ENCODE data around the gene ZNF75A. TPM values are rescaled to one million over a fixed set of nuclear protein-coding genes. Genes with fewer than 3 reads are reported as not detected.
A peak's percentile ranks its signal among the peaks of the same experiment; 100 is the strongest.
"Not testable (repeated sequence)": the region's sequence is repeated elsewhere in the genome, so short reads cannot be mapped to it uniquely, and the experiment has no call there.

Gene ZNF75A
- 17.2 and 17.6 TPM in 2 replicates for total RNA-seq (2014; rRNA removed; shearing (Covaris generic))
- 8.9 and 13.6 TPM in 2 replicates for polyA plus RNA-seq (2015; cell fraction: cytosol; rRNA removed)
- 25.6 and 36.9 TPM in 2 replicates for polyA plus RNA-seq (2015; cell fraction: nucleus; rRNA removed)

DNA sequence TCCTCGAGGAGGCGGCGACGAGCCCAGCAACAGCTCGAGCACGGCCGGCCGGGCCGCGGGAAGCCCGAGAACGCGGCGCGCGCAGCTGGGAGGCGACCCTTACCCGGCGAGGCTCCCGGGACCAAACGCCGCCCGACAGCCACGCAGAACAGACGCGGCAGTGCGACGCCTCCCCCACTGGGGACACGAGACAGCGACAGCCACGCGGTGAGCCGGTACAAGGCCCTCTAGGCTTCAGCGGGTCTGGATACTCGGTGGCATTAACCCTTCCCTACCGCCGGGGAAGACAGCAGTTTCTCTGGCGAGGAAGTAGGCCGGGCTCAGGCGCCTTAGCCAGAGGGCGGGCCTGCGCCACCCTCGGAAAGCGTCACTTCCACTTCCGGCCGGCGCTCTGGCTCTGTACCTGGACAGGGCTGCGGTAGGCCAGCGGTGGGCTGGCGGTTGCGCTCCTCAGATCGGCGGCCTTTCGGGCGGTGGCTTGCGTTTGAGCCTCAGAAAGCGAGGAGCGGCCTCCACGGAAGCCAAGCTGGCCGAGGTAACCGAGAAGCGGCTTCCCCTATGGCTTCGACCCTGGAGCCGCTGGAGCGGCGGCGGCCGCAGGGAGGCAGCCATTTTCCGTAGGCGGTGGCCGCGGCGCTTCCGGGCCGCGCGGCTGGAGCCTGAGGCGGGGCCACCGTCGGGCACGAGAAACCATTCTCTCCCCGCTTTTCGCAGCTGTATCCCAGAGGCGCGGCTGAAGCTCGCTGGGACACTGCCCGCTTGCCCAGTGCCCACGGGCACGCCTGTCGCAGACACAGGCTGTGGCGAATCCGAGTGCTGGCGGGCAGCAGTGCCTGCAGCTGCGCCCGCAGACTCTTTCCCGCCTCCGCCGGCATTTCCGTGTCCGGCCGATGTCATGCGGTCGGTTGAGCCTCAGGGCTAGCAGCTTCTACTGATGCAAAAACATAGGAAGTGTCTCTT, at the start of gene ZNF75A, which contains the start of gene TIGD7:
ZNF75A (plus strand) TSS at position 389 of the 960 bp plus-strand sequence. CDS start 2,932 bp downstream, outside the sequence.
TIGD7 (minus strand) TSS at position 322 of the 960 bp plus-strand sequence. CDS start 4,816 bp downstream, outside the sequence.
- DNase-seq (ENCODE audit: low read depth, low spot score) = peak; percentile 73
- in situ Hi-C loops (cut with HindIII; ENCODE audit: low pct_unique_long_range_greater_than_20kb, low sequenced_read_pairs) = no loop called here

DNA sequence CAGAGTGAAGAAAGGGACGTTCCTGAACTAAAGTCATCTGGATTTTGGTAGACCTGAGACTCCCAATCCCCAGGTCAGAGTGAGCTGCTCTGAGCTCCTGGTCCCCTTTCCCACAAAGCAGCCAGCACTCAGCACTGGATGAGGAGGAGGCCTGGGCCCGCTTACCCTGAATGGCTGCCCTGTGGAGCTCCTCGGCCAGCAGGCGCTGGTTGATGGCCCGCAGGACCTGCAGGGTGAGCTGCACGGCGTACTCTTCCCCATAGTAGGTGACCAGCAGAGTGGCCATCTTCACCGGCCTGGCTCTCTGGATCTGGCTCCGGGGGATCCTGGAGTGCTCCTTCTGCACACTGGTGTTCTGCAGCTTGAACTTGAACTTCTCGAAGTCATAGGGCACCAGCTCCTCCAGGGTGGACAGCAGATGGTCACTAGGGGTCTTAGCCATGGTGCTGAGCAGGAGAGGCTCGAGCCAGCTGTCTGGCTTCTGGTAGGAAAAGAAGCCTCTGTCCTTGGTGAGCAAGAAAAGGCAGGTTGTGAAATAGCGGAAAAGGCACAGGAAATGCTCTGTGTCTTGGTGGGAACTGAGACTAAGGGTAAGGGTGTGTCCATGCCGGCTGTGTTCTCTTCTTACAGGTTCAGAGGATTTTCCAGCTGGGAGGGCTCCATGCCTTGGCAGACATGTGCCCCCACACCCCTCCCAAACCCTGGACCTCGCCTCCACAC, 49.0 kb upstream of the ZNF75A start, which contains the start of gene MEFV:
MEFV (minus strand) TSS at position 488 of the 720 bp plus-strand sequence; CDS start at position 442, 46 bp downstream.
- DNase-seq (ENCODE audit: low read depth, low spot score) = no peak
- in situ Hi-C loops (cut with HindIII; ENCODE audit: low pct_unique_long_range_greater_than_20kb, low sequenced_read_pairs) = no loop called here

DNA sequence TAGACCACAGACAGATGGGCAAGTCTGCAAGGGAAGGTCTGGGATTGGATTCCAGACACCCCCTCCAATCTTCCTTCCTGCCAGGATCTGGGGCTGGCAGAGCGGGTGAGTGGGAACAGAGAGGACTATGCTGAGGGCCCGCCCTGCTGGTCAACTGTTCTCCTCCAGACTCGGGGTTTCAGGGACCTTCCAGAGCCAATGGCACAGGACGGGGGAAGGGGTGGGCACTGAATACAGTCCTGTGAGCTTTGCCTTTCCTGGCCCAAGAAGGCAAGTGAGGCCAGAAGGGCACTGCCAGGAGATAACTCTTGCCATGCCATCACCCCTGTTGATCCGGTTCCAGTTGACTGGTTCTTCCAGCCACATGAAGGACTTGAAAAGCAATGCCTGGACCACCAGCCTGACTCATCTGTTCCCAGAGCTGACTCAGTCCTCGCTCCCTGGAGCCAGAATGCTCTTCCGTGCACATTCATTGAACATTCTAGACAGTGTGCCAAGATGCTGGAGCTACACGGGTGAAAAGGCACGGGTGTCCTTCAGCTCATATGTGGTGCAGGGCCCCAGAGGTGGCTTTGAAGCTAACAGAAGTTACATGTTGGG, 48.3 kb upstream of the ZNF75A start:
- no peak for DNase-seq (ENCODE audit: low read depth, low spot score)
- in situ Hi-C loops (cut with HindIII; ENCODE audit: low pct_unique_long_range_greater_than_20kb, low sequenced_read_pairs) = no loop called here

DNA sequence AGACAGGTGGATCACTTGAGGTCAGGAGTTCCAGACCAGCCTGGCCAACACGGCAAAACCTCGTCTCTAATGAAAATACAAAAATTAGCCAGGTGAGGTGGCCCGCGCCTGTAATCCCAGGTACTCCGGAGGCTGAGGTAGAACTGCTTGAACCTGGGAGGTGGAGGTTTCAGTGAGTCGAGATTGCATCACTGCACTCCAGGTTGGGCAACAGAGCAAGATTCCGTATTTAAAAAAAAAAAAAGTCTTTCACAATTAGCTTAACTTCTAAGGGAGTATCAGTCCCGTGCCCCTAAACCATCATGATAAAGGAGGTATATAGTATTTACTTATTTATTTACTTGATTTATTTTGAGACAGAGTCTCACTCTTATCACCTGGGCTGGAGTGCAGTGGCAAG, 45.5 kb upstream of the ZNF75A start:
- DNase-seq (ENCODE audit: low read depth, low spot score) = no peak
- in situ Hi-C loops (cut with HindIII; ENCODE audit: low pct_unique_long_range_greater_than_20kb, low sequenced_read_pairs) = no loop called here

DNA sequence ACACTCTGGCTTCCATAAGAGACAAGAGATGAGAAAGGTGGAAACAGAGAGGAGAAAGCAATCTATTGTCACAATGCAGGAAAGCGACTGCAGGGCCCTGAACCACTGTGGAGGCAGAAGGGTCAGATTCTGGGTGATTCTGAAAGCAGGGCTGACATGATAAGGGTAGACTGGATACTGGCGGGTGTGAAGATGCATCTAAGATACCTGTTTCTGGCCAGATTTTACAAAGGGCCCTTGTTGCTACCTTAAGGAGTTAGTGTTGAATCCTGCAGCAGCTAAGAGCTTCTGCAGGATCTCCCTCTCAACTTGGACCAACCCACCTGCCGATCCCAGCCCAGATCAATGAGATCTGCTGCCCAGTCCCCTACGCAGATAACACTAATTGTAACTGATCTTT, 42.8 kb upstream of the ZNF75A start:
- in situ Hi-C loops (cut with HindIII; ENCODE audit: low pct_unique_long_range_greater_than_20kb, low sequenced_read_pairs) = no loop called here

DNA sequence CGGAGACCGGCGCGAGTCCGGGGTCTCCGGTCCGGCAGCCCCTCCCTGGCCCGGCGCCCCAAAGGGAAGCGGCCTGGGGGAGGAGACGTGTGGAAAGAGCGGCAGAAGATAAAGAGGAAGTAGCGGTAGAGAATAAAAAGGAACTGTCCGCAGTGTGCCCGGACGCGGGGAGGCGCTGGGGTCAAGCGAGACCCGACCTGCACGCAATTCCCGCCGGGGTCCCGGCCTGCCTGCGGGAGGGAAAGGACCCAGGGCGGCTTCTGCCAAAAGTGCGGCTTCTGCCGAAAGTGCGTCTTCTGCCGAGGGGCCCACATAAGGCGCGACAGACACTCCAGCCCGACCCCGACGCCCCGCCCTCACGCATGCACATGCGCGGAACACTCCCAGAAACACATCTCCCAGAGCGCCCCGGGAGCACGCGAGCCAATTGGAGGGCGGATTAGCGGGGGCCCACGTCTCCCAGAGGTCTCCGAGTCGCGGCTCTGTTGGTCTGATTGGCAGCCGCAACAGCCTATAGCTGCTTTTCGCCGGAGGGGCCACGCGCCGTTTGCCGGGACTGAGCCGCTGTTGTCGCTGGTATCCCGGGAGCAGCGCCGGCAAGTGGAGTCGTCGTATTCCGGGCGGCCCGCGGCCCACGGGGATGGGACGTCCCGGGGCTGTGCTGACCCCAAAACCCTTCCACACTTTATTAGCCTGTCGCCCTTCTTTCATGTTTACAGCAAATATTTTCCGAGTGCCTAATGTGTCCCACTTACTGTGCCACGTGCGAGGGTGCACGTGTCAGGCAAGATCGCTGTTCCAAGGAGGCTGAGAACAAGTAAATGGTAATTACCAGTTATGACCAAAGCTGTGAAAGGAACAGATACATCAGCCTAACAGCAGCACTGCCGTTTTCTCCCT, 40.9 kb upstream of the ZNF75A start:
- DNase-seq (ENCODE audit: low read depth, low spot score) = peak; percentile 97
- in situ Hi-C loops (cut with HindIII; ENCODE audit: low pct_unique_long_range_greater_than_20kb, low sequenced_read_pairs) = no loop called here

More for the DNA sequence above, 42.8 kb upstream of the ZNF75A start:
- no peak for DNase-seq (ENCODE audit: low read depth, low spot score)

DNA sequence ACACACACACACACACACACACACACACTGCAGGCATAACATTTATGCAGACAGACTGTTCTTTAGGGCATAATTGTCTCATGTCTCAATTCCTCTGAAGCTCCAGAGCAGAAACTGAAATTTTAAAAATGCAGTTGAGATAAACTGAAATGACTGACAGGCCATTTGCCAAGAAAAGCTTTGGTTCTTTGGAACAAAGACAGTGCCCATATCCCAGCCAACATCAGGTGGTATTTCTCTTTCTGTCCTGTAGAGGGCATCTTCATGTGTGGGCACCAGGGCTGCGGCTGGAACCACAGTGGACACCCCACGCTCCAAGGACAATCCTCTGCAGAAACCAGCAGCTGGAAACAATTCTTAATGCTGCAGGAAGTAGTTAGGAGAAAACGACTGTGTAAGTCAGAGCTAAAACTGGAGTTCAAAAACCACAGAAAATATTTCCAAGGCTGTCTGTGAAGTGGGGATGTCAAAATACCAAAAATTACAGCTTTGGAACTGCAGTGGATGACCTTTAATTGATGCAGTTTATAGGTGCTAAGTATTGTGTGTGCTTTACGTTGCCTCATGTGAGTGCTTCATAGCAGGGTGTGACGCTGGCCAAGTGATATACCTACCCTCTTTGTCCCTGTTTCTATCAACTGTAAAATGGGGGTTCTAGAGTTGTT, 38.3 kb upstream of the ZNF75A start:
- DNase-seq (ENCODE audit: low read depth, low spot score) = peak; percentile 60
- in situ Hi-C loops (cut with HindIII; ENCODE audit: low pct_unique_long_range_greater_than_20kb, low sequenced_read_pairs) = no loop called here

DNA sequence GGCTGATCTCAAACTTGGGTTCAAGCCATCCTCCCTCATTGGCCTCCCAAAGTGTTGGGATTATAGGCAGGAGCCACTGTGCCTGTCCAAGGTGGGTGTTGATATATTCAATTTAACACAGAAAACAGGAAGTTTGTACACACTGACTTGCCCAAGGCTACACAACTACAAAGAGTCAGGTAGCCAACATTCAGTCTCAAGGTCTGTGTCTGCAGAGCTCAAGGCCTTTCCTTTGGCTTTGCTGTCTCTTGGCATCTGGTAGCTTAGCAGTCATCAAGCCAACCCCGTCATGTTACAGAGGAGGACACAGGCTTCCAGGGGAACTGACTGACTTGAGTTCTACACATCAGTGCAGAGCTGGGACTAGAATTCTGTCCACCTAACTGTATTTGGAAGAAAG, 37.0 kb upstream of the ZNF75A start:
- DNase-seq (ENCODE audit: low read depth, low spot score) = no peak
- in situ Hi-C loops (cut with HindIII; ENCODE audit: low pct_unique_long_range_greater_than_20kb, low sequenced_read_pairs) = no loop called here

DNA sequence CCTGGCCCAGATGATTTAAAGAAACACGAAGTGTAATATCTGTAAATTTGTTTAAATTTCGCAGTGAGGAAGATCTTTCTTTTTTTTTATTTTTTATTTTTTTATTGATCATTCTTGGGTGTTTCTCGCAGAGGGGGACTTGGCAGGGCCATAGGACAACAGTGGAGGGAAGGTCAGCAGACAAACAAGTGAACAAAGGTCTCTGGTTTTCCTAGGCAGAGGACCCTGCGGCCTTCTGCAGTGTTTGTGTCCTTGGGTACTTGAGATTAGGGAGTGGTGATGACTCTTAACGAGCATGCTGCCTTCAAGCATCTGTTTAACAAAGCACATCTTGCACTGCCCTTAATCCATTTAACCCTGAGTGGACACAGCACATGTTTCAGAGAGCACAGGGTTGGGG, 34.6 kb upstream of the ZNF75A start:
- DNase-seq (ENCODE audit: low read depth, low spot score); in situ Hi-C loops (cut with HindIII; ENCODE audit: low pct_unique_long_range_greater_than_20kb, low sequenced_read_pairs): not testable (repeated sequence)

DNA sequence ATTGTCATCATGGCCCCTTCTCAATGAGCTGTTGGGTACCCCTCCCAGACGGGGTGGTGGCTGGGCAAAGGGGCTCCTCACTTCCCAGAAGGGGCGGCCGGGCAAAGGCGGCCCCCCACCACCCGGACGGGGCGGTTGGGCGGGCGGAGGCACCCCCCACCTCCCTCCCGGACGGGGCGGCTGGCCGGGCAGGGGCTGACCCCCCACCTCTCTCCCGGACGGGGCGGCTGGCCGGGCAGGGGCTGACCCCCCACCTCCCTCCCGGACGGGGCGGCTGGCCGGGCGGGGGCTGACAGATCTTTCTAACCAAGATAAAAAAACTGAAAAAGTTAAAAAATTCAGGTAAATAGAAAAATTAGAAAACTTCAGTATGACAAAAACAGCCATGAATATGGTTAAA, 34.0 kb upstream of the ZNF75A start:
- in situ Hi-C loops (cut with HindIII; ENCODE audit: low pct_unique_long_range_greater_than_20kb, low sequenced_read_pairs); DNase-seq (ENCODE audit: low read depth, low spot score): not testable (repeated sequence)

DNA sequence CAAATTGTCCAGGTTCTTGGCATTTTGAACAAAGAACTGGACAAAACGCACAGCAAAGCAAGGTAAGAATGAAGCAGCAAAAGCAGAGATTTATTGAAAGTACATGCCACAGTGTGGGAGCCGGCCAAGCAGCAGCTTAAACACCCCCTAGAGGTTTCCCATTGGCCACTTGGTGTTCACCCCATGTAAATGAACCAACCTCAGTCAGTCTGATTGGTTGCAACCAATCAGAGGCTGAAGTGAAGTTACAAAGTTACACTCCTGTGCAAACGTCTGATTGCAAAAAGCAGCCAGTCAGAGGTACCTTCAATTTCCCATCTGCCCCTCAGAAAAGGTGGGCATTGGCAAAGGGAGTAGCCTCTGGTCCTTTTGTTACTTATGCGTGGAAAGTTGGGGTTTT, 30.8 kb upstream of the ZNF75A start:
- DNase-seq (ENCODE audit: low read depth, low spot score) = peak; percentile 23
- in situ Hi-C loops (cut with HindIII; ENCODE audit: low pct_unique_long_range_greater_than_20kb, low sequenced_read_pairs) = no loop called here

DNA sequence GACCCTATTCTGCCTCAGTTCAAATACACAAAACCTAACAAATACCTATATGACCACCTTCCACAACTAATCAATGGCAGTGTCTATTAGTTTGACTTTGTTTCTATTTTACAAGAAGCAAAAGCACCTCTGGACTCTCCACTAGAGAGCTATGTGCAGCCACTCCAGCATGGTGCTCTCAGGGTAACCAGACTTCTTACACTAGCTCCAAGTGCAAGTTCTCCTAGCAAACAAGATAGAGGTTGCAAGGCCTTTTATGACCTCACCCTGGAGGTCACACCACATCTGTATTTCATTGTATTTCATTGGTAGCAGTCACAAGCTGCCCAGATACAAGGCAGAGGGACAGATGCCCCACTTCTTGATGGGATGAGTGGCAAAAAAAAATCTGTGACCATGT, 30.4 kb upstream of the ZNF75A start:
- in situ Hi-C loops (cut with HindIII; ENCODE audit: low pct_unique_long_range_greater_than_20kb, low sequenced_read_pairs) = no loop called here
- DNase-seq (ENCODE audit: low read depth, low spot score) = no peak

DNA sequence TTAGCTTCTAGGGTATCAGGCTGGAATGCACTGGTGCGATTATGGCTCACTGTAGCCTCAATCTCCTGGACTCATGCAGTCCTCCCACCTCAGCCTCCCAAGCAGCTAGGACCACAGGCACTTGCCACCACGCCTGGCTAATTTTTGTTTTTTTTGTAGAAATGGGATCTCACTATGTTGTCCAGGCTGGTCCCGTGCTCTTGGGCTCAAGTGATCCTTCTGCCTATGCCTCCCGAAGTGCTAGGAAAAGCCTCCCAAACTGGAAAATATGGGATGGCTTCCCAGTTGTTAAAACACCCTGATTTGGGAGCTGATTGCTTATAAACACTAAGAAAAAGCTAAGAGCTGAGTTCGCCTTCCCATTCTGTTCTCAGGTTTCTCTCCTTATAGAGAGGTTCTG, 28.6 kb upstream of the ZNF75A start:
- in situ Hi-C loops (cut with HindIII; ENCODE audit: low pct_unique_long_range_greater_than_20kb, low sequenced_read_pairs) = no loop called here
- no peak for DNase-seq (ENCODE audit: low read depth, low spot score)

DNA sequence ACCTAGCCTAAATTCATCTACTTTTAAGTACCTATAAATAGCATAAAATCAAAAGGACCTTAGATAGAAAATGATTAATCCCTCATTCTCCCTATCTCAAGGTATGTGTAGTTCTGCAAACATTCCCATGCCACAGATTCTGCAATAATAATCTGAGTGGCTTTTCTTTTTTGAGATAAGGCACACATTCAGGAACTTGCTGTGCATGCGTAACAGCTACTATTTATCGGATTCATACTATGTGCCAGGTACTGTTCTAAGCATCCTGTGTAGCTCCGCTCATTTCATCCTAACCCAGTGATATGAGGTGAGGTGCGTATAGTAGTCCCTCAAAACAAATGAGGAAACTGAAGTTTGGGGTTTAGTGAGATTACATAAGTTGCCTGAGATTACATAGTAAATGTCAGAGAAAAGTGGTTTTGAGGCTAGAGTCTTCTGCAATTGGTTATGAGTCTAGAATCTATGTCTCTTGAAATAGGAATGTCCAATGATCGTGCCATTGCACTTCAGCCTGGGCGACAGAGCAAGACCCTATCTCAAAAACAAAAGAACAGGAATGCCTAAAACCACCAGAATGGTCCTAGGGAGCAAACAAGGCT, 24.0 kb upstream of the ZNF75A start:
- in situ Hi-C loops (cut with HindIII; ENCODE audit: low pct_unique_long_range_greater_than_20kb, low sequenced_read_pairs) = no loop called here

DNA sequence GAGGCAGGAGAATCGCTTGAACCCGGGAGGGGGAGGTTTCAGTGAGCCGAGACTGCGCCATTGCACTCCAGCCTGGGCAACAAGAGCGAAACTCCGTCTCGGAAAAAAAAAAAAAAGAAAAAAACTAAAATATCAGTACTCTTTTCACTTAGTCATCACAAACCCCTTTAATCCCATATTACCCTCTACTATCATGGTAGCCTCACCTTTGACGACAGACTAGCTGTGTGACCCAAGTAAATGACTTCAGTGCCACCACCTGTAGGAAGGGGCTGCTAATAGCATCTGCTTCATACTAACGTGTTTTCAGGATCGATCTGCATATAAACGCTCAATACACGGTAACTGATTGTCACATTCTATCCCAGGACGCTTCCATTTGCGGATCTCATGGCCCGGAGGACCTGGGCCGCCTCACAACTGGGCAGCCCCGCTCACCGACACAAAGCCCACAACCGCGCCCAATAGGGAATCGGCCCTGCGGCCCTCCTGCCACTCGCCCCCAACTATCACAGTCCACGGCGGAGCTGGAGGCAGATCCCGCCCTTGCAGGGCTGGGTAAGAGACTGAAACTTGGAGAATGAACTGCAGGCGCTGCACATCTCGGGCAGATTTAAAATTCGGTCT, 23.1 kb upstream of the ZNF75A start:
- in situ Hi-C loops (cut with HindIII; ENCODE audit: low pct_unique_long_range_greater_than_20kb, low sequenced_read_pairs) = no loop called here
- peak; percentile 58 for DNase-seq (ENCODE audit: low read depth, low spot score)

More for the DNA sequence above, 24.0 kb upstream of the ZNF75A start:
- no peak for DNase-seq (ENCODE audit: low read depth, low spot score)

All from SK-MEL-5 (cell line).